ENCODE data around the gene CISTR.

GRCh38 chr12:53785161-53785560, 33.4 kb upstream of the CISTR start:
- TF ChIP-seq POLR2AphosphoS5 (IDR thresholded peaks at IDR 0.05; ENCODE audit: borderline replicate concordance, low read depth, low read length) (no peak), EZH2 (IDR thresholded peaks at IDR 0.05) (no peak)

Data from SK-N-MC (cell line).